Hepatocyte (in vitro differentiated cells): ENCODE data around the gene WNT2. TPM values are rescaled to one million over a fixed set of nuclear protein-coding genes. Genes with fewer than 3 reads are reported as not detected.

Experiments used
- DNase-seq: peaks from one replicate; pipeline ENCODE4 v3.0.0-alpha.2; 2016; ENCODE audit warnings: low spot score
- H2AFZ ChIP-seq: fragments of 200-600 bp; sonication (generic); 2 replicates; pipeline ENCODE4 v1.6.0; 2016; ENCODE audit warnings: antibody characterized with exemption, mild to moderate bottlenecking
- H3K27ac ChIP-seq: fragments of 200-600 bp; sonication (generic); 2 replicates; pipeline ENCODE4 v1.5.1; 2016; ENCODE audit warnings: mild to moderate bottlenecking
- H3K27me3 ChIP-seq: fragments of 200-600 bp; sonication (generic); 2 replicates; pipeline ENCODE4 v1.6.1; 2016
- H3K36me3 ChIP-seq: fragments of 200-600 bp; sonication (generic); replicated peaks from 2 replicates; pipeline ENCODE4 v1.5.1; 2016; ENCODE audit warnings: low read depth; ENCODE audit not compliant: insufficient read depth
- H3K4me1 ChIP-seq: fragments of 200-600 bp; sonication (generic); 2 replicates; pipeline ENCODE4 v1.5.1; 2016; ENCODE audit warnings: mild to moderate bottlenecking, moderate library complexity; ENCODE audit not compliant: insufficient read depth
- H3K4me2 ChIP-seq: fragments of 200-600 bp; sonication (generic); 2 replicates; pipeline ENCODE4 v1.6.0; 2016
- H3K4me3 ChIP-seq: fragments of 200-600 bp; sonication (generic); 2 replicates; pipeline ENCODE4 v1.5.1; 2016; ENCODE audit warnings: mild to moderate bottlenecking
- H3K79me2 ChIP-seq: fragments of 200-600 bp; sonication (generic); 2 replicates; pipeline ENCODE4 v1.6.0; 2017; ENCODE audit warnings: mild to moderate bottlenecking
- H3K9me2 ChIP-seq: fragments of 200-600 bp; sonication (generic); replicated peaks from 2 replicates; pipeline ENCODE4 v1.6.0; 2017; ENCODE audit warnings: mild to moderate bottlenecking; ENCODE audit not compliant: insufficient read depth
- H3K9me3 ChIP-seq: fragments of 200-600 bp; sonication (generic); 2 replicates; pipeline ENCODE4 v1.5.1; 2016; ENCODE audit warnings: low read depth, mild to moderate bottlenecking
- H4K20me1 ChIP-seq: fragments of 200-600 bp; sonication (generic); 2 replicates; pipeline ENCODE4 v1.6.0; 2016; ENCODE audit warnings: mild to moderate bottlenecking; ENCODE audit not compliant: insufficient read depth, poor library complexity, severe bottlenecking
- EZH2 ChIP-seq: fragments of 200-600 bp; sonication (generic); IDR thresholded peaks from 2 replicates; pipeline ENCODE4 v1.6.1; 2016; ENCODE audit warnings: antibody characterized with exemption, mild to moderate bottlenecking, borderline replicate concordance
- EZH2phosphoT487 ChIP-seq: fragments of 200-600 bp; sonication (generic); IDR thresholded peaks from one replicate; pipeline ENCODE4 v1.6.1; 2018; ENCODE audit warnings: antibody characterized with exemption, mild to moderate bottlenecking, low read depth, moderate library complexity; ENCODE audit not compliant: unreplicated experiment, severe bottlenecking
- WGBS: methylation state at CpG from one replicate; pipeline ENCODE4 v1.1.6; 2016; ENCODE audit warnings: low lambda C conversion rate; ENCODE audit errors: missing lambda C conversion rate; 5-methylcytosine and 5-hydroxymethylcytosine counted together
- polyA plus RNA-seq: library from polyadenylated mRNA; unstranded; fragments of >200 nt; fragmentation: Nextera tagmentation; extraction: Ambion mirVana; gene quantifications from 2 replicates; pipeline ENCODE4 v1.2.1, GENCODE V29; 2016
- total RNA-seq: library from RNA; depleted of rRNA; stranded (reverse); fragments of >200 nt; gene quantifications from 2 replicates; pipeline ENCODE4 v1.2.3, GENCODE V29; 2014
- TF ChIP-seq, protein P1 (sequence below): fragments of 200-600 bp; sonication (generic); IDR thresholded peaks from 2 replicates; pipeline ENCODE4 v1.5.1; 2016; ENCODE audit warnings: antibody characterized with exemption, mild to moderate bottlenecking; ENCODE audit not compliant: poor library complexity

WNT2 gene
- total and polyA plus RNA-seq, 2 experiments from 2014 or later = 17.6 to 26.3 TPM

DNA sequence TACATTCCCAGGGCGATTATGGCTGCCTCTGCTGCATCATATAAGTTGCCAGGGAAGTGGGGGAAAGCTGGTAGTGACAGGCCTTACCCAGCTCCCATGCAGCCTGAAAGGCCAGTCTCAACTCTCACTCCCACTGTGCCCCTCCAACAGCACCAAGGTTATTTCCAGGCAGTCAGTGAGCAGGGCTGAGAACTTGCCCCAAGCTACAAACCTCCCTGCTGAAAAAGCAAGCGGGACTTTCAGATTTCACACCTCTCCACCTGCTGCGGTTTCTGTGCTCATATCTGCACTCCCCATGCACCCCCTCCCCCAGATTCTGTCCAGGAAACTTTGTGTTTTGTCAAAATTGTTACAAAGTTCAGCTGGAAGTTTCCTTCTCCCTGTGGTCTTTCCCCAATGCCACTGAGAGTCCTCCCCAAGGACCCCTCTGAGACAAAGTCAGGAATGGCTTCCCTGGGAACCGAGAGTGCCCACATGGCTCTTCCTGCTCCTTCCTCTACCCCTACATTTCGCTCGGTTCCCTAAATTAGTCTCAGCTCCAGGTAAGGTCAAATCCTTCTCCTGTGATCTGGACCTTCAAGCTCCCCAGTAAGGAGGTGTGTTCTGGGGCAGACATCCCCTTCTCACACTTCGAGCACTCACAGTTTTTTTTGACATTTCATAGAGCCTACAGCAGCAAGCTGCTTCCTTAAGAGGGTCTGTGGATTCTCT lies 25.3 kb upstream of the WNT2 start:
- Histone ChIP-seq H3K9me2 (no peaks in the 10 kb centered on the region), H3K79me2 (no peaks in the 10 kb centered on the region), H3K27me3 (no peaks in the 10 kb centered on the region), H3K36me3 (no peaks in the 10 kb centered on the region), H3K27ac (no peak overlapping the region), H3K4me2 (no peak overlapping the region), H3K4me1 (no peaks in the 10 kb centered on the region), H4K20me1 (no peaks in the 10 kb centered on the region), H2AFZ (no peak overlapping the region), H3K9me3 (peaks cover 3% of the 10 kb centered on the region), H3K4me3 (no peak overlapping the region)
- TF ChIP-seq, protein P1, sequence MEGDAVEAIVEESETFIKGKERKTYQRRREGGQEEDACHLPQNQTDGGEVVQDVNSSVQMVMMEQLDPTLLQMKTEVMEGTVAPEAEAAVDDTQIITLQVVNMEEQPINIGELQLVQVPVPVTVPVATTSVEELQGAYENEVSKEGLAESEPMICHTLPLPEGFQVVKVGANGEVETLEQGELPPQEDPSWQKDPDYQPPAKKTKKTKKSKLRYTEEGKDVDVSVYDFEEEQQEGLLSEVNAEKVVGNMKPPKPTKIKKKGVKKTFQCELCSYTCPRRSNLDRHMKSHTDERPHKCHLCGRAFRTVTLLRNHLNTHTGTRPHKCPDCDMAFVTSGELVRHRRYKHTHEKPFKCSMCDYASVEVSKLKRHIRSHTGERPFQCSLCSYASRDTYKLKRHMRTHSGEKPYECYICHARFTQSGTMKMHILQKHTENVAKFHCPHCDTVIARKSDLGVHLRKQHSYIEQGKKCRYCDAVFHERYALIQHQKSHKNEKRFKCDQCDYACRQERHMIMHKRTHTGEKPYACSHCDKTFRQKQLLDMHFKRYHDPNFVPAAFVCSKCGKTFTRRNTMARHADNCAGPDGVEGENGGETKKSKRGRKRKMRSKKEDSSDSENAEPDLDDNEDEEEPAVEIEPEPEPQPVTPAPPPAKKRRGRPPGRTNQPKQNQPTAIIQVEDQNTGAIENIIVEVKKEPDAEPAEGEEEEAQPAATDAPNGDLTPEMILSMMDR = no peak
- no peak for TF ChIP-seq EZH2
- no peak for TF ChIP-seq EZH2phosphoT487
- 89% methylated on average over 7 of the region's 7 CpGs for WGBS
- no peak for DNase-seq

DNA sequence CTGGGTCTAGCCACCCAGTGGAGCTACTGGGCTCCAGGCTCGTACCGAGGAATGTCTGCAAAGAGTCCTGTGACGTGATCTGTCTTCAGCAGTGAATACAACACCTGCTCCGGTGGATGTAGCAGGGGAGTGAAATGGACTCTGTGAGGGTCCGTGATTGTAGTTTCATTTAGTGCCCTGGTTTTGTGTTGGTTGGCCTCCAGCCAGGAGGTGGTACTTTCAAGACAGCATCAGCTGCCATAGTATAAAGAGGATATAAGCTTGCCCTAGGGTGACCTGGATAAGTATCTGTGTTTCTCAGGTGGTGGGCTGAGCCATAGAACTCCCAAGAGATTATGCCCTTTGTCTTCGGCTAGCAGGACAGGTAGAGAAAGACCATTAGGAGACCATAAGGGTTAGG lies 24.6 kb upstream of the WNT2 start:
- Histone ChIP-seq H3K27ac (no peak overlapping the region), H3K36me3 (no peaks in the 10 kb centered on the region), H3K4me2 (no peak overlapping the region), H3K79me2 (no peaks in the 10 kb centered on the region), H3K4me1 (no peaks in the 10 kb centered on the region), H3K4me3 (no peak overlapping the region), H3K9me3 (peaks cover 3% of the 10 kb centered on the region), H2AFZ (no peak overlapping the region), H3K9me2 (no peaks in the 10 kb centered on the region), H3K27me3 (no peaks in the 10 kb centered on the region), H4K20me1 (no peaks in the 10 kb centered on the region)
- TF ChIP-seq EZH2phosphoT487 = no peak
- TF ChIP-seq EZH2 = no peak
- TF ChIP-seq, protein P1 = no peak
- DNase-seq = no peak
- 92% methylated on average over 6 of the region's 6 CpGs for WGBS

DNA sequence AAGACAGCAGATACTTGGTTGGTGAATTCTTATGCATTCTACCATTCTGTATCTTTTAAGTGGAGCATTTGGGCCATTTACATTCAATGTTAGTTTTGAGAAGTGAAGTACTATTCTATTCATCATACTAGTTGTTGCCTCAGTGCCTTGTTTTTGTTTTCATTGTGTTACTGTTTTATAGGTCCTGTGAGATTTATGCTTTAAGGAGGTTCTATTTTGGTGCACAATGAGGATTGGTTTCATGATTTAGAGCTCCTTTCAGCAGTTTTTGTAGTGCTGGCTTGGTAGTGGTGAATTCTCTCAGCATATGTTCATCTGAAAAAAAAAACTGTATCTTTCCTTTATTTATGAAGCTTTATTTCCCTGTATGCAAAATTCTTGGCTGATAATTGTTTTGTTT lies 23.3 kb upstream of the WNT2 start:
- no peaks in the 10 kb centered on the region for H4K20me1 ChIP-seq
- no peak overlapping the region for H3K4me3 ChIP-seq
- no peak overlapping the region for H3K4me2 ChIP-seq
- H3K9me3 ChIP-seq = no peaks in the 10 kb centered on the region
- no peaks in the 10 kb centered on the region for H3K27me3 ChIP-seq
- H3K9me2 ChIP-seq = no peaks in the 10 kb centered on the region
- H3K79me2 ChIP-seq = no peaks in the 10 kb centered on the region
- H2AFZ ChIP-seq = no peak overlapping the region
- no peak for TF ChIP-seq EZH2phosphoT487
- TF ChIP-seq, protein P1 = no peak
- no peak for TF ChIP-seq EZH2
- H3K36me3 ChIP-seq = no peaks in the 10 kb centered on the region
- DNase-seq = no peak
- H3K27ac ChIP-seq = no peak overlapping the region
- no peaks in the 10 kb centered on the region for H3K4me1 ChIP-seq

DNA sequence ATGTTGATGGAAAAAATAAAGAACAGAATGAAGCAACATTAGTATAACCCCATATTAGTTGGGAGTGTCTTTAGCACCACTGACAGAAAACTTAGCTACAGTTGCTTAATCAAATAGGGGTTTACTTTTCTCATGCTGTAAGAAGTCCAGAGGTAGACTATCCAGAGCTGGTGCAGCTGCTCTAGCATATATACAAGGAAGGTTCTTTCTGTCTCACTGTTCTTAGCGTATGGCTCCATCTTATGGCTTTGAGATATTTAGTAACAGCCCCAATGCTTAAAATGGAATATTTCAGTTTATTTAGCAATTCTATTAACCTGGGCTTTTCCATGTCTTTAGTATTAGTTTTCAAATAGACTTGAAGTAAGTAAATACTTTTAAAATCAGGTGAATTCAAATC lies 15.2 kb upstream of the WNT2 start:
- no peaks in the 10 kb centered on the region for H3K36me3 ChIP-seq
- no peaks in the 10 kb centered on the region for H3K79me2 ChIP-seq
- TF ChIP-seq EZH2phosphoT487 (no peak), EZH2 (no peak)
- TF ChIP-seq, protein P1 = peak; percentile 9
- WGBS = 84% methylated on average over 1 of the region's 1 CpG
- H3K27me3 ChIP-seq = no peaks in the 10 kb centered on the region
- H3K4me2 ChIP-seq = no peak overlapping the region
- H3K4me1 ChIP-seq = no peaks in the 10 kb centered on the region
- H2AFZ ChIP-seq = no peak overlapping the region
- no peak overlapping the region for H3K4me3 ChIP-seq
- DNase-seq = no peak
- no peaks in the 10 kb centered on the region for H4K20me1 ChIP-seq
- no peak overlapping the region for H3K27ac ChIP-seq
- H3K9me2 ChIP-seq = no peaks in the 10 kb centered on the region
- H3K9me3 ChIP-seq = no peaks in the 10 kb centered on the region
